ENCODE results near the gene UQCRHL.

Gene UQCRHL

GRCh38 chr1:15847100-15847892 lies 39.8 kb upstream of the UQCRHL start, which contains the start of gene SPEN:
TSS of gene SPEN (plus strand) at chr1:15847707. CDS start at chr1:15848068, 361 bp downstream.
- Histone ChIP-seq H3K4me1 (ENCODE audit: control insufficient read depth, insufficient read depth, low read length) (peaks cover 18% of the 10 kb centered on the region), H3K4me3 (ENCODE audit: low read depth, low read length) (peak within 1 kb of the TSS; percentile 87), H3K36me3 (ENCODE audit: control insufficient read depth in 2 of 2, insufficient read depth in 1 of 2, low read length in 2 of 2) (peaks cover 0 to 12% of the 10 kb centered on the region in 2 experiments; a peak in 2 of 3 replicates), H3K9me3 (ENCODE audit: control insufficient read depth, insufficient read depth, low read depth, low read length) (no peaks in the 10 kb centered on the region), H3K27ac (ENCODE audit: extremely low read depth, low read depth, low read length) (peak within 1 kb of the TSS; percentile 98)
- ChIA-PET CTCF (interaction anchor here (0.6 to 1.1 kb wide), 4 partner anchors 9 to 69 kb away, joined by 3 to 4 read pairs (median 4); no protein-coding TSS in a partner anchor), POLR2A (interaction anchor here (0.6 to 4.8 kb wide), 21 partner anchors 10 to 320 kb away, joined by 3 to 106 read pairs (median 4); partner anchors contain the start of genes DNAJC16 and ZBTB17)
- 0 out of 2 replicates have a peak, but pooled peaks have one; percentile 42 for TF ChIP-seq ZNF843 (tag by site-specific recombination; IDR thresholded peaks at IDR 0.05)
- TF ChIP-seq BCL11B (tag by site-specific recombination; IDR thresholded peaks at IDR 0.05; ENCODE audit: low read depth) = peak; percentile 90
- TF ChIP-seq ZBTB11 (tag by site-specific recombination; conservative IDR thresholded peaks at IDR 0.05; ENCODE audit: low read depth) = peak; percentile 34; the same call in 1 of the 2 replicates
- no peak for TF ChIP-seq ZNF292 (tag by site-specific recombination; IDR thresholded peaks at IDR 0.05; ENCODE audit: borderline replicate concordance, low read depth)
- TF ChIP-seq PBX3 (CRISPR knock-in tag; IDR thresholded peaks at IDR 0.05) = peak; percentile 91
- TF ChIP-seq PATZ1 (tag by site-specific recombination; IDR thresholded peaks at IDR 0.05) = no peak
- peak; percentile 61 for TF ChIP-seq ZIC2 (tag by site-specific recombination; IDR thresholded peaks at IDR 0.05)
- TF ChIP-seq ZNF561 (tag by site-specific recombination; IDR thresholded peaks at IDR 0.05; ENCODE audit: borderline replicate concordance) = peak; percentile 92; the same call in 1 of the 2 replicates
- peak; percentile 62; the same call in 1 of the 2 replicates for TF ChIP-seq KLF16 (tag by site-specific recombination; IDR thresholded peaks at IDR 0.05)
- TF ChIP-seq MYNN (tag by site-specific recombination; IDR thresholded peaks at IDR 0.05; ENCODE audit: borderline replicate concordance) = peak; percentile 47; the same call in 1 of the 2 replicates
- TF ChIP-seq HOXD13 (CRISPR knock-in tag; IDR thresholded peaks at IDR 0.05; ENCODE audit: borderline replicate concordance) = peak; percentile 56; the same call in 1 of the 2 replicates
- 0 out of 2 replicates have a peak, but pooled peaks have one; percentile 61 for TF ChIP-seq ZFP37 (tag by site-specific recombination; IDR thresholded peaks at IDR 0.05)
- no peak for TF ChIP-seq ZNF747 (tag by site-specific recombination; IDR thresholded peaks at IDR 0.05)
- TF ChIP-seq SCRT2 (tag by site-specific recombination; IDR thresholded peaks at IDR 0.05) = no peak
- TF ChIP-seq ZNF354C (tag by site-specific recombination; IDR thresholded peaks at IDR 0.05; ENCODE audit: borderline replicate concordance, low read depth) = no peak
- 0 out of 2 replicates have a peak, but pooled peaks have one; percentile 29 for TF ChIP-seq KLF17 (tag by site-specific recombination; IDR thresholded peaks at IDR 0.05)
- no peak for TF ChIP-seq ZNF169 (tag by site-specific recombination; IDR thresholded peaks at IDR 0.05)
- TF ChIP-seq ZBTB26 (tag by site-specific recombination; optimal IDR thresholded peaks at IDR 0.05) = peak; percentile 97
- 0 out of 2 replicates have a peak, but pooled peaks have one; percentile 82 for TF ChIP-seq ZBTB7A (tag by site-specific recombination; IDR thresholded peaks at IDR 0.05; ENCODE audit: low read depth)
- peak; percentile 94 for TF ChIP-seq ZEB2 (tag by site-specific recombination; IDR thresholded peaks at IDR 0.05)
- TF ChIP-seq ZNF335 (tag by site-specific recombination; conservative IDR thresholded peaks at IDR 0.05) = peak; percentile 96
- TF ChIP-seq TSHZ1 (tag by site-specific recombination; IDR thresholded peaks at IDR 0.05; ENCODE audit: borderline replicate concordance) = 0 out of 2 replicates have a peak, but pooled peaks have one; percentile 22

Data from HEK293 (cell line).